ENCODE results near the gene DMTF1. TPM values are rescaled to one million over a fixed set of nuclear protein-coding genes. Genes with fewer than 3 reads are reported as not detected.

DMTF1 gene
- total and polyA plus RNA-seq, 9 of the 15 experiments (the other 6 are each of a cell fraction or from before 2014, with no cell fraction given), result 25.7 to 208 (median 74.7) TPM

GRCh38 chr7:87106974-87107612, 45.2 kb upstream of the DMTF1 start (continued):
- TF ChIP-seq, protein P1, sequence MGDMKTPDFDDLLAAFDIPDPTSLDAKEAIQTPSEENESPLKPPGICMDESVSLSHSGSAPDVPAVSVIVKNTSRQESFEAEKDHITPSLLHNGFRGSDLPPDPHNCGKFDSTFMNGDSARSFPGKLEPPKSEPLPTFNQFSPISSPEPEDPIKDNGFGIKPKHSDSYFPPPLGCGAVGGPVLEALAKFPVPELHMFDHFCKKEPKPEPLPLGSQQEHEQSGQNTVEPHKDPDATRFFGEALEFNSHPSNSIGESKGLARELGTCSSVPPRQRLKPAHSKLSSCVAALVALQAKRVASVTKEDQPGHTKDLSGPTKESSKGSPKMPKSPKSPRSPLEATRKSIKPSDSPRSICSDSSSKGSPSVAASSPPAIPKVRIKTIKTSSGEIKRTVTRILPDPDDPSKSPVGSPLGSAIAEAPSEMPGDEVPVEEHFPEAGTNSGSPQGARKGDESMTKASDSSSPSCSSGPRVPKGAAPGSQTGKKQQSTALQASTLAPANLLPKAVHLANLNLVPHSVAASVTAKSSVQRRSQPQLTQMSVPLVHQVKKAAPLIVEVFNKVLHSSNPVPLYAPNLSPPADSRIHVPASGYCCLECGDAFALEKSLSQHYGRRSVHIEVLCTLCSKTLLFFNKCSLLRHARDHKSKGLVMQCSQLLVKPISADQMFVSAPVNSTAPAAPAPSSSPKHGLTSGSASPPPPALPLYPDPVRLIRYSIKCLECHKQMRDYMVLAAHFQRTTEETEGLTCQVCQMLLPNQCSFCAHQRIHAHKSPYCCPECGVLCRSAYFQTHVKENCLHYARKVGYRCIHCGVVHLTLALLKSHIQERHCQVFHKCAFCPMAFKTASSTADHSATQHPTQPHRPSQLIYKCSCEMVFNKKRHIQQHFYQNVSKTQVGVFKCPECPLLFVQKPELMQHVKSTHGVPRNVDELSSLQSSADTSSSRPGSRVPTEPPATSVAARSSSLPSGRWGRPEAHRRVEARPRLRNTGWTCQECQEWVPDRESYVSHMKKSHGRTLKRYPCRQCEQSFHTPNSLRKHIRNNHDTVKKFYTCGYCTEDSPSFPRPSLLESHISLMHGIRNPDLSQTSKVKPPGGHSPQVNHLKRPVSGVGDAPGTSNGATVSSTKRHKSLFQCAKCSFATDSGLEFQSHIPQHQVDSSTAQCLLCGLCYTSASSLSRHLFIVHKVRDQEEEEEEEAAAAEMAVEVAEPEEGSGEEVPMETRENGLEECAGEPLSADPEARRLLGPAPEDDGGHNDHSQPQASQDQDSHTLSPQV (IDR thresholded peaks at IDR 0.05), result peak; percentile 43
- TF ChIP-seq CXXC5 (CRISPR knock-in tag; IDR thresholded peaks at IDR 0.05) (peak; percentile 75), SMARCE1 (IDR thresholded peaks at IDR 0.05) (peak; percentile 87), ZKSCAN3 (CRISPR knock-in tag; IDR thresholded peaks at IDR 0.05) (no peak), TBL1XR1 (IDR thresholded peaks at IDR 0.05; ENCODE audit: low read length in 2 of 2) (peak in 1 of 2 experiments; percentile 90; a peak in 2 of 4 replicates), HMBOX1 (IDR thresholded peaks at IDR 0.05) (peak; percentile 68; the same call in 1 of the 2 replicates), TCF3 (CRISPR knock-in tag; IDR thresholded peaks at IDR 0.05) (peak; percentile 62), EP400 (IDR thresholded peaks at IDR 0.05) (peak; percentile 38; the same call in 1 of the 2 replicates), ZNF212 (CRISPR knock-in tag; IDR thresholded peaks at IDR 0.05) (no peak), MEF2D (tag; conservative IDR thresholded peaks at IDR 0.05; ENCODE audit: low read depth) (0 out of 2 replicates have a peak, but pooled peaks have one; percentile 36), ZNF785 (CRISPR knock-in tag; IDR thresholded peaks at IDR 0.05) (no peak), RCOR1 (IDR thresholded peaks at IDR 0.05; ENCODE audit: borderline replicate concordance in 1 of 2, low read depth in 2 of 2, low read length in 2 of 2) (peak in 1 of 2 experiments; percentile 97; a peak in 3 of 4 replicates), GATAD2A (IDR thresholded peaks at IDR 0.05) (0 out of 2 replicates have a peak, but pooled peaks have one; percentile 20), JUN (IDR thresholded peaks at IDR 0.05; ENCODE audit: borderline replicate concordance, low read depth, low read length) (peak; percentile 59; the same call in 1 of the 2 replicates), JUN (CRISPR knock-in tag; IDR thresholded peaks at IDR 0.05; ENCODE audit: borderline replicate concordance) (no peak), NR4A1 (CRISPR knock-in tag; IDR thresholded peaks at IDR 0.05) (no peak), NR4A1 (tag; IDR thresholded peaks at IDR 0.05) (no peak)
- TF ChIP-seq, protein P2, sequence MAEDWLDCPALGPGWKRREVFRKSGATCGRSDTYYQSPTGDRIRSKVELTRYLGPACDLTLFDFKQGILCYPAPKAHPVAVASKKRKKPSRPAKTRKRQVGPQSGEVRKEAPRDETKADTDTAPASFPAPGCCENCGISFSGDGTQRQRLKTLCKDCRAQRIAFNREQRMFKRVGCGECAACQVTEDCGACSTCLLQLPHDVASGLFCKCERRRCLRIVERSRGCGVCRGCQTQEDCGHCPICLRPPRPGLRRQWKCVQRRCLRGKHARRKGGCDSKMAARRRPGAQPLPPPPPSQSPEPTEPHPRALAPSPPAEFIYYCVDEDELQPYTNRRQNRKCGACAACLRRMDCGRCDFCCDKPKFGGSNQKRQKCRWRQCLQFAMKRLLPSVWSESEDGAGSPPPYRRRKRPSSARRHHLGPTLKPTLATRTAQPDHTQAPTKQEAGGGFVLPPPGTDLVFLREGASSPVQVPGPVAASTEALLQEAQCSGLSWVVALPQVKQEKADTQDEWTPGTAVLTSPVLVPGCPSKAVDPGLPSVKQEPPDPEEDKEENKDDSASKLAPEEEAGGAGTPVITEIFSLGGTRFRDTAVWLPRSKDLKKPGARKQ (CRISPR knock-in tag; IDR thresholded peaks at IDR 0.05), result peak; percentile 86
- TF ChIP-seq, protein P3, sequence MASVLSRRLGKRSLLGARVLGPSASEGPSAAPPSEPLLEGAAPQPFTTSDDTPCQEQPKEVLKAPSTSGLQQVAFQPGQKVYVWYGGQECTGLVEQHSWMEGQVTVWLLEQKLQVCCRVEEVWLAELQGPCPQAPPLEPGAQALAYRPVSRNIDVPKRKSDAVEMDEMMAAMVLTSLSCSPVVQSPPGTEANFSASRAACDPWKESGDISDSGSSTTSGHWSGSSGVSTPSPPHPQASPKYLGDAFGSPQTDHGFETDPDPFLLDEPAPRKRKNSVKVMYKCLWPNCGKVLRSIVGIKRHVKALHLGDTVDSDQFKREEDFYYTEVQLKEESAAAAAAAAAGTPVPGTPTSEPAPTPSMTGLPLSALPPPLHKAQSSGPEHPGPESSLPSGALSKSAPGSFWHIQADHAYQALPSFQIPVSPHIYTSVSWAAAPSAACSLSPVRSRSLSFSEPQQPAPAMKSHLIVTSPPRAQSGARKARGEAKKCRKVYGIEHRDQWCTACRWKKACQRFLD (CRISPR knock-in tag; IDR thresholded peaks at IDR 0.05), result 0 out of 2 replicates have a peak, but pooled peaks have one; percentile 51

Measured in K562 (cell line).